Breast epithelium (tissue), 4 donors: ENCODE data around the gene PDZRN3. TPM values are rescaled to one million over a fixed set of nuclear protein-coding genes. Genes with fewer than 3 reads are reported as not detected.

Source experiments
- DNase-seq, 2 donors: peaks; one replicate each; pipeline ENCODE4 v3.0.0-alpha.2; 2019; ENCODE audit warnings: low spot score in 2 of 2
- H3K27ac ChIP-seq, 2 donors: fragments of 200-600 bp; sonication (generic) in 1 of 2; one replicate each; pipeline ENCODE4 v1.5.1; 2016 to 2019; ENCODE audit warnings: mild to moderate bottlenecking in 1 of 2
- H3K27me3 ChIP-seq, 2 donors: fragments of 200-600 bp; sonication (generic) in 1 of 2; one replicate each; pipeline versions ENCODE4 v1.5.1 to v1.6.0; 2017 to 2019; ENCODE audit warnings: control low read depth in 1 of 2, mild to moderate bottlenecking in 1 of 2
- H3K36me3 ChIP-seq: fragments of 200-600 bp; one replicate; pipeline ENCODE4 v1.5.1; 2019
- H3K4me1 ChIP-seq, 2 donors: fragments of 200-600 bp; sonication (generic); one replicate each; pipeline ENCODE4 v1.5.1; 2016 to 2019; ENCODE audit warnings: control low read depth in 1 of 2
- H3K4me3 ChIP-seq, 3 donors: fragments of 200-600 bp; sonication (generic); 1 replicate in 2 of 3; 2 replicates in 1 of 3; pipeline ENCODE4 v1.5.1; 2016 to 2019; ENCODE audit warnings: mild to moderate bottlenecking in 3 of 3, moderate library complexity in 2 of 3
- H3K9me3 ChIP-seq, 2 donors: fragments of 200-600 bp; sonication (generic) in 1 of 2; one replicate each; pipeline ENCODE4 v1.5.1; 2016 to 2019; ENCODE audit warnings: control low read depth in 1 of 2
- CTCF ChIP-seq, 3 donors: fragments of 450-650 bp; IDR thresholded peaks; one replicate each; pipeline ENCODE4 v1.5.1; 2016 to 2017; ENCODE audit warnings: antibody characterized with exemption in 3 of 3, mild to moderate bottlenecking in 3 of 3, moderate library complexity in 3 of 3
- POLR2A ChIP-seq: fragments of 450-650 bp; IDR thresholded peaks from one replicate; pipeline ENCODE4 v1.6.1; 2016; ENCODE audit warnings: antibody characterized with exemption, mild to moderate bottlenecking, moderate library complexity
- POLR2AphosphoS5 ChIP-seq, 3 donors: sonication (generic); formaldehyde crosslinking; IDR thresholded peaks; one replicate each; pipeline ENCODE4 v1.6.1; 2017; ENCODE audit warnings: antibody characterized with exemption in 3 of 3
- intact Hi-C: fragments of 100-400 bp; cut with DNase I; formaldehyde crosslinking; loops from one replicate; pipeline ENCODE4 v1.15.1; 2023; ENCODE audit warnings: low total_unique reads
- total RNA-seq, 3 donors: library from RNA; depleted of rRNA; stranded (reverse); fragments of >200 nt; gene quantifications; one replicate each; pipeline ENCODE4 v1.1.0, GENCODE V29; 2016

Gene PDZRN3
- total RNA-seq, result 10 to 100 TPM; 36.0 to 79.6 (median 37.6) TPM

GRCh38 chr3:73624821-73625665 lies at the start of gene PDZRN3:
TSS of gene PDZRN3 (minus strand) at chr3:73624941.
- TF ChIP-seq POLR2AphosphoS5 (IDR thresholded peaks at IDR 0.05) (peak in 1 of 3 donors; percentile 11), POLR2A (no peak), CTCF (IDR thresholded peaks at IDR 0.05) (no peak)
- peak; percentile 47 to 63 for DNase-seq
- intact Hi-C loops, result no loop called here

DNA sequence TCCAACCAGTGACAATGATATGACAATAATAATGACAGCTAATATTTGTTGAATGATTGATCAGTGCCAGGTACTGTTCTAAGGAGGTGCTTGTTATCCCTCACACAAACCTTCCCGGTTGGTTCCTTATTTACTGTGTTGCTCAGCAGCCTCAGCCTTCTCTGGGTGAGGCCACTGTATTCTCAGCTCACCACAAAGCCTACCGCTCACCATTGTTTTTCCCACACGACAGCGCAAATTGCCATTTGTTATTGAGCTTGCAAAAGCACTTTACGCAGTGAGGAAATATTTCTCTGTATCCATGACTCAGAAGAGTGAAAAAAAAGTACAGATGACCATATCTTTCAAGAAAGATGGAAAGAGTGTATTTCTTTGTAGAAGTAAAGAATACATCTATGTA lies 49.5 kb upstream of the PDZRN3 start:
- no peaks in the 10 kb centered on the region for H3K9me3 ChIP-seq
- DNase-seq, result peak in 1 of 2 donors; percentile 42
- H3K36me3 ChIP-seq, result no peaks in the 10 kb centered on the region
- H3K4me1 ChIP-seq, result no peaks in the 10 kb centered on the region
- no peak overlapping the region for H3K27ac ChIP-seq
- H3K4me3 ChIP-seq, result no peak overlapping the region
- TF ChIP-seq POLR2AphosphoS5 (IDR thresholded peaks at IDR 0.05) (no peak), CTCF (IDR thresholded peaks at IDR 0.05) (no peak), POLR2A (no peak)
- intact Hi-C loops, result no loop called here
- no peaks in the 10 kb centered on the region for H3K27me3 ChIP-seq

More at GRCh38 chr3:73624821-73625665, at the start of gene PDZRN3:
- no peaks in the 10 kb centered on the region for H3K27me3 ChIP-seq
- H3K9me3 ChIP-seq, result no peaks in the 10 kb centered on the region
- peak within 1 kb of the TSS; percentile 71 to 91 for H3K27ac ChIP-seq
- H3K4me1 ChIP-seq, result no peaks in the 10 kb centered on the region
- H3K4me3 ChIP-seq, result peak within 1 kb of the TSS; percentile 63 to 93 (median 77)
- no peaks in the 10 kb centered on the region for H3K36me3 ChIP-seq

DNA sequence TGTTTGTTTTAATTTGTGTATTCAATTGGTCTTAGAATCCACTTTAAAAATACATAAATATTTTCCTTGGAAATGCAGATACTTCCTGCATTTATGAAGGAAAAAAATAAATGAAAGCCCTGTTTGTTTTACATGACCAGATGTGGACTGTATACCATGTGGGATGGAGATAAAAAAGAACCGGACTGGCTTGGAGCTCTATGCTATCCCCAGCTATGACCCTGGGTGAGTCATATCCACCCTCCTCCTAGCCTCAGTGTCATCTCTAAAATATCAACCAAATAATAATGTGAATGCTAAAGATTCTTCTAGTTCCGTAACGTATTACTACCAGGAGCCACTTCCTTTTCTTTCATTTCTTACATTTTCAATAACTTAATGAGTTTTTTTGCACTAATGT lies 44.5 kb upstream of the PDZRN3 start:
- intact Hi-C loops, result no loop called here
- Histone ChIP-seq H3K9me3 (no peaks in the 10 kb centered on the region), H3K36me3 (no peaks in the 10 kb centered on the region), H3K4me1 (no peaks in the 10 kb centered on the region), H3K4me3 (no peak overlapping the region), H3K27ac (no peak overlapping the region), H3K27me3 (no peaks in the 10 kb centered on the region)
- DNase-seq, result no peak
- TF ChIP-seq POLR2AphosphoS5 (IDR thresholded peaks at IDR 0.05) (no peak), POLR2A (no peak), CTCF (IDR thresholded peaks at IDR 0.05) (no peak)

GRCh38 chr3:73668391-73668790 lies 43.6 kb upstream of the PDZRN3 start:
- TF ChIP-seq CTCF (IDR thresholded peaks at IDR 0.05) (no peak), POLR2AphosphoS5 (IDR thresholded peaks at IDR 0.05) (no peak), POLR2A (no peak)
- no peak overlapping the region for H3K27ac ChIP-seq
- intact Hi-C loops, result no loop called here
- no peaks in the 10 kb centered on the region for H3K36me3 ChIP-seq
- no peak for DNase-seq
- no peaks in the 10 kb centered on the region for H3K4me1 ChIP-seq
- H3K9me3 ChIP-seq, result no peaks in the 10 kb centered on the region
- H3K4me3 ChIP-seq, result no peak overlapping the region
- no peaks in the 10 kb centered on the region for H3K27me3 ChIP-seq

DNA sequence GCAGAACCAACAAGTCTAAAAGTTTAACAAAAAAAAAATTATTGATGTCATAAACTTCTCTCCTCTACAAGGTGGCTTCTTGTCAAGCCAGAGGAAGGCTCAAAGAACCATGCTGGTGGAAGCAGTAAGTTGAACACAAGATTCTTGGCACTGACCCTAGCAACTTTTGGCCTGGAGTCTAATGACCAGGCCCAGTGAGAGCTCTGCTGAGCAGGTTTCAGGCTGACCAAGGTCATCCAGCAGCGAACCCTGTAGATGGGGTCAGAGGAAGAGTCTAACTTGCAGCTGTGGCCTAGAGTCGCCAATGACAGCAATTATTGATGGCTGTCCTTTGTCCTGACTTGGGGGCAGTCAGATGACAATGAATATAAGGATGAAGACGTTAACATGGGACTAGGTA lies 43.1 kb upstream of the PDZRN3 start:
- Histone ChIP-seq H3K36me3 (no peaks in the 10 kb centered on the region), H3K4me3 (no peak overlapping the region), H3K9me3 (no peaks in the 10 kb centered on the region), H3K27me3 (no peaks in the 10 kb centered on the region), H3K27ac (no peak overlapping the region), H3K4me1 (no peaks in the 10 kb centered on the region)
- TF ChIP-seq CTCF (IDR thresholded peaks at IDR 0.05) (no peak), POLR2A (no peak), POLR2AphosphoS5 (IDR thresholded peaks at IDR 0.05) (no peak)
- DNase-seq, result no peak
- intact Hi-C loops, result no loop called here
